ENCODE results near the gene PRMT6. TPM values are rescaled to one million over a fixed set of nuclear protein-coding genes. Genes with fewer than 3 reads are reported as not detected.
"Not testable (repeated sequence)": the region's sequence is repeated elsewhere in the genome, so short reads cannot be mapped to it uniquely, and the experiment has no call there.

The PRMT6 gene
- total and polyA plus RNA-seq, 2 donors (not counting 3 experiments of a cell fraction or from before 2014, with no cell fraction given) = 8.4 to 12.5 TPM

DNA sequence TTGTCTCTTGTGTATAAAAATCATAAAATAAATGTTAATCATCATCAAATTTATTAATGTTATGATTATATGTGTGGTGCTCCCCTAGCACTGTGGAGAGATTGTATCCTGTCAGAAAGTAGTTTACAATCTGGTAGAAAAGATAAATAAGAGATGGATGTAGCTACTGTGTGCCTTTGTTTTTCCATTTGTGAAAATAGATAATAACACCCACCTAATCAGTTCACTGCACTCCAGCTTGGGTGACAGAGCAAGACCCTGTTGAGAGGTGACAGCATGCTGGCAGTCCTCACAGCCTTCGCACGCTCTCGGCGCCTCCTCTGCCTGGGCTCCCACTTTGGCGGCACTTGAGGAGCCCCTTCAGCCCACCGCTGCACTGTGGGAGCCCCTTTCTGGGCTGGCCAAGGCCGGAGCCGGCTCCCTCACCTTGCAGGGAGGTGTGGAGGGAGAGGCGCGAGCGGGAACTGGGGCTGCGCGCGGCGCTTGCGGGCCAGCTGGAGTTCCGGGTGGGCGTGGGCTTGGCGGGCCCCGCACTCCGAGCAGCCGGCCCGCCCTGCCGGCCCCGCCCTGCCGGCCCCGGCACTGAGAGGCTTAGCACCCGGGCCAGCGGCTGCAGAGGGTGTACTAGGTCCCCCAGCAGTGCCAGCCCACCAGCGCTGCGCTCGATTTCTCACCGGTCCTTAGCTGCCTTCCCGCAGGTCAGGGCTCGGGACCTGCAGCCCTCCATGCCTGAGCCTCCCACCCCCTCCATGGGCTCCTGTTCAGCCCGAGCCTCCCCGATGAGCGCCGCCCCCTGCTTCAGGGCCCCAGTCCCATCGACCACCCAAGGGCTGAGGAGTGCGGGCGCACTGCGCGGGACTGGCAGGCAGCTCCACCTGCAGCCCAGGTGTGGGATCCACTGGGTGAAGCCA lies 11.9 kb upstream of the PRMT6 start:
- DNase-seq (ENCODE audit: low read depth, low spot score); FAIRE-seq; H3K27me3 ChIP-seq (ENCODE audit: control insufficient read depth in 2 of 2, insufficient read depth in 2 of 2, low read length in 2 of 2); CTCF ChIA-PET; intact Hi-C loops (cut with micrococcal nuclease); H3K9ac ChIP-seq (replicated peaks; ENCODE audit: extremely low read depth, insufficient read depth, low read length); POLR2A ChIA-PET; H3K9me1 ChIP-seq (replicated peaks; ENCODE audit: control insufficient read depth, extremely low read depth, insufficient read depth, low read length); H3K36me3 ChIP-seq (ENCODE audit: control insufficient read depth in 2 of 2, extremely low read depth in 1 of 2, insufficient read depth in 2 of 2, low read length in 2 of 2); H4K20me1 ChIP-seq (replicated peaks; ENCODE audit: control insufficient read depth, extremely low read depth, insufficient read depth, low read length); H2AFZ ChIP-seq (ENCODE audit: low read depth, low read length); dilution Hi-C loops (cut with MboI; ENCODE audit: extremely low pct_ligation_motif_present, low sequenced_read_pairs); H3K79me2 ChIP-seq (ENCODE audit: control insufficient read depth, insufficient read depth, low read length); BruUV-seq (replicated peaks); H3K4me2 ChIP-seq (ENCODE audit: insufficient read depth, low read length); H3K9me3 ChIP-seq (replicated peaks; ENCODE audit: control insufficient read depth, insufficient read depth, low read length); H3K27ac ChIP-seq (ENCODE audit: insufficient read depth, low read depth, low read length); H3K4me3 ChIP-seq (replicated peaks in 1 of 3; ENCODE audit: insufficient read depth in 1 of 3, low read depth in 1 of 3, low read length in 3 of 3); H3K4me1 ChIP-seq (ENCODE audit: control insufficient read depth, extremely low read depth, insufficient read depth, low read length): not testable (repeated sequence)

GRCh38 chr1:107047602-107048001 lies 8.9 kb upstream of the PRMT6 start:
- Histone ChIP-seq H4K20me1 (replicated peaks; ENCODE audit: control insufficient read depth, extremely low read depth, insufficient read depth, low read length) (no peaks in the 10 kb centered on the region), H3K4me2 (ENCODE audit: insufficient read depth, low read length) (no peak overlapping the region), H3K4me1 (ENCODE audit: control insufficient read depth, extremely low read depth, insufficient read depth, low read length) (no peaks in the 10 kb centered on the region), H3K9me3 (replicated peaks; ENCODE audit: control insufficient read depth, insufficient read depth, low read length) (no peaks in the 10 kb centered on the region), H3K79me2 (ENCODE audit: control insufficient read depth, insufficient read depth, low read length) (no peaks in the 10 kb centered on the region), H3K27me3 (ENCODE audit: control insufficient read depth in 2 of 2, insufficient read depth in 2 of 2, low read length in 2 of 2) (no peaks in the 10 kb centered on the region), H3K4me3 (replicated peaks in 1 of 3; ENCODE audit: insufficient read depth in 1 of 3, low read depth in 1 of 3, low read length in 3 of 3) (no peak overlapping the region), H3K9me1 (replicated peaks; ENCODE audit: control insufficient read depth, extremely low read depth, insufficient read depth, low read length) (no peaks in the 10 kb centered on the region), H3K9ac (replicated peaks; ENCODE audit: extremely low read depth, insufficient read depth, low read length) (no peak overlapping the region), H3K36me3 (ENCODE audit: control insufficient read depth in 2 of 2, extremely low read depth in 1 of 2, insufficient read depth in 2 of 2, low read length in 2 of 2) (no peaks in the 10 kb centered on the region), H2AFZ (ENCODE audit: low read depth, low read length) (no peak overlapping the region), H3K27ac (ENCODE audit: insufficient read depth, low read depth, low read length) (no peak overlapping the region)
- intact Hi-C loops (cut with micrococcal nuclease) = no loop called here
- ChIA-PET POLR2A (no interaction called here), CTCF (interaction anchor here (0.7 to 1.0 kb wide), 3 partner anchors 9 to 96 kb away, joined by 3 read pairs; partner anchors contain the start of gene PRMT6)
- DNase-seq (ENCODE audit: low read depth, low spot score) (no peak), FAIRE-seq (no peak)
- dilution Hi-C loops (cut with MboI; ENCODE audit: extremely low pct_ligation_motif_present, low sequenced_read_pairs) = no loop called here
- TF ChIP-seq FOS (IDR thresholded peaks at IDR 0.05; ENCODE audit: borderline replicate concordance, insufficient read depth, low read length) = no peak
- TF ChIP-seq EZH2 (IDR thresholded peaks at IDR 0.05; ENCODE audit: borderline replicate concordance, low read depth, low read length, severe bottlenecking) = no peak
- no peak for TF ChIP-seq GATA2 (IDR thresholded peaks at IDR 0.05; ENCODE audit: insufficient read depth, insufficient read length, low read depth, low read length)
- BruUV-seq (replicated peaks) = no TSS peak

Measured in endothelial cell of umbilical vein (primary cell).